Liver (tissue), 9 donors: ENCODE measurements around the gene TBC1D4. TPM values are rescaled to one million over a fixed set of nuclear protein-coding genes. Genes with fewer than 3 reads are reported as not detected.
"Not testable (repeated sequence)": the region's sequence is repeated elsewhere in the genome, so short reads cannot be mapped to it uniquely, and the experiment has no call there.

Source experiments
- DNase-seq: peaks from one replicate; pipeline ENCODE4 v3.0.0-alpha.2; 2017; ENCODE audit warnings: low spot score
- H3K27ac ChIP-seq, 2 donors: one replicate each; pipeline ENCODE4 v1.7.0; 2013; ENCODE audit warnings: inconsistent platforms in 2 of 2, low read length in 2 of 2, control low read depth in 1 of 2, low read depth in 1 of 2, mild to moderate bottlenecking in 1 of 2
- H3K27me3 ChIP-seq, 4 donors: one replicate each; pipeline versions ENCODE4 v1.6.1 to v1.7.0; 2013; ENCODE audit warnings: low read length in 3 of 4, inconsistent platforms in 1 of 4, mild to moderate bottlenecking in 1 of 4, moderate library complexity in 1 of 4; ENCODE audit not compliant: control insufficient read depth in 4 of 4, insufficient read depth in 4 of 4
- H3K36me3 ChIP-seq, 4 donors: one replicate each; pipeline versions ENCODE4 v1.6.1 to v1.7.0; 2013; ENCODE audit warnings: low read length in 3 of 4, mild to moderate bottlenecking in 3 of 4, low read depth in 1 of 4, moderate library complexity in 1 of 4; ENCODE audit not compliant: control insufficient read depth in 4 of 4, insufficient read depth in 3 of 4
- H3K4me1 ChIP-seq, 4 donors: one replicate each; pipeline versions ENCODE4 v1.6.1 to v1.7.0; 2013; ENCODE audit warnings: low read length in 3 of 4, mild to moderate bottlenecking in 3 of 4, moderate library complexity in 1 of 4; ENCODE audit not compliant: control insufficient read depth in 4 of 4, insufficient read depth in 4 of 4
- H3K4me3 ChIP-seq, 3 donors: one replicate each; pipeline versions ENCODE4 v1.6.1 to v1.7.0; 2013; ENCODE audit warnings: low read length in 3 of 3, control low read depth in 1 of 3, low read depth in 1 of 3, mild to moderate bottlenecking in 1 of 3
- H3K9ac ChIP-seq, 2 donors: one replicate each; pipeline ENCODE4 v1.7.0; 2013; ENCODE audit warnings: low read length in 2 of 2, mild to moderate bottlenecking in 2 of 2, moderate library complexity in 2 of 2, control low read depth in 1 of 2, low read depth in 1 of 2
- H3K9me3 ChIP-seq, 4 donors: one replicate each; pipeline versions ENCODE4 v1.6.1 to v1.7.0; 2013; ENCODE audit warnings: low read length in 3 of 4; ENCODE audit not compliant: control insufficient read depth in 4 of 4
- CTCF ChIP-seq: fragments of 150-350 bp; IDR thresholded peaks from 2 replicates; pipeline ENCODE4 v1.5.1; 2017; ENCODE audit warnings: improper control_type of control experiment, low read depth, low read length; ENCODE audit not compliant: missing input control
- EGR1 ChIP-seq, 2 donors: IDR thresholded peaks; 2 replicates each; pipeline ENCODE4 v1.6.1; 2016 to 2018; ENCODE audit warnings: antibody characterized with exemption in 2 of 2, low read depth in 2 of 2
- FOXA2 ChIP-seq: IDR thresholded peaks from 2 replicates; pipeline ENCODE4 v1.6.1; 2016; ENCODE audit warnings: antibody characterized with exemption
- GABPA ChIP-seq, 2 donors: IDR thresholded peaks in 1 of 2; conservative IDR thresholded peaks in 1 of 2; 2 replicates each; pipeline ENCODE4 v1.6.1; 2016; ENCODE audit warnings: antibody characterized with exemption in 2 of 2, mild to moderate bottlenecking in 1 of 2, moderate library complexity in 1 of 2
- HNF4A ChIP-seq, 2 donors: conservative IDR thresholded peaks; 2 replicates each; pipeline ENCODE4 v1.6.1; 2016; ENCODE audit warnings: antibody characterized with exemption in 2 of 2, mild to moderate bottlenecking in 2 of 2
- HNF4G ChIP-seq: IDR thresholded peaks from 2 replicates; pipeline ENCODE4 v1.6.1; 2016; ENCODE audit warnings: antibody characterized with exemption
- JUND ChIP-seq, 2 donors: IDR thresholded peaks; 2 replicates each; pipeline ENCODE4 v1.6.1; 2016; ENCODE audit warnings: antibody characterized with exemption in 2 of 2
- NR2F2 ChIP-seq: IDR thresholded peaks from 2 replicates; pipeline ENCODE4 v1.6.1; 2016; ENCODE audit warnings: antibody characterized with exemption
- RAD21 ChIP-seq, 2 donors: IDR thresholded peaks; 2 replicates each; pipeline ENCODE4 v1.6.1; 2016; ENCODE audit warnings: antibody characterized with exemption in 2 of 2, mild to moderate bottlenecking in 2 of 2
- REST ChIP-seq: IDR thresholded peaks from 2 replicates; pipeline ENCODE4 v1.6.1; 2016; ENCODE audit warnings: antibody characterized with exemption, mild to moderate bottlenecking
- SP1 ChIP-seq: IDR thresholded peaks from 2 replicates; pipeline ENCODE4 v1.6.1; 2018; ENCODE audit warnings: antibody characterized with exemption, mild to moderate bottlenecking
- TAF1 ChIP-seq: conservative IDR thresholded peaks from 2 replicates; pipeline ENCODE4 v1.6.1; 2016; ENCODE audit warnings: antibody characterized with exemption, mild to moderate bottlenecking
- YY1 ChIP-seq: IDR thresholded peaks from 2 replicates; pipeline ENCODE4 v1.6.1; 2016; ENCODE audit warnings: antibody characterized with exemption, mild to moderate bottlenecking
- ZBTB33 ChIP-seq: IDR thresholded peaks from 2 replicates; pipeline ENCODE4 v1.6.1; 2016; ENCODE audit warnings: antibody characterized with exemption
- WGBS: extraction: QIAGEN DNeasy Blood & Tissue Kit; methylation state at CpG from one replicate; pipeline ENCODE4 v1.1.7; 2013; 5-methylcytosine and 5-hydroxymethylcytosine counted together
- polyA plus RNA-seq, 2 donors: library from polyadenylated mRNA; stranded (reverse) in 1 of 2; unstranded in 1 of 2; fragments of 200-250 nt in 1 of 2; fragments of >200 nt in 1 of 2; fragmentation: Nextera tagmentation in 1 of 2; extraction: Ambion mirVana in 1 of 2; gene quantifications; one replicate each; pipeline versions ENCODE4 v1.2.1 to v1.2.3, GENCODE V29; 2013 to 2015
- total RNA-seq, 2 donors: library from RNA; depleted of rRNA; stranded (reverse); fragments of >200 nt; gene quantifications; one replicate each; pipeline ENCODE4 v1.2.3, GENCODE V29; 2014
- TF ChIP-seq, protein P1 (sequence below): IDR thresholded peaks from 2 replicates; pipeline ENCODE4 v1.6.1; 2016; ENCODE audit warnings: antibody characterized with exemption
- donor health status: healthy.
- donor health status: healthy.
- donor health status: healthy.
- donor health status: healthy.
- donor health status: healthy.

The TBC1D4 gene
- total and polyA plus RNA-seq, 4 donors, result 2.3 to 11.1 (median 6.5) TPM

DNA sequence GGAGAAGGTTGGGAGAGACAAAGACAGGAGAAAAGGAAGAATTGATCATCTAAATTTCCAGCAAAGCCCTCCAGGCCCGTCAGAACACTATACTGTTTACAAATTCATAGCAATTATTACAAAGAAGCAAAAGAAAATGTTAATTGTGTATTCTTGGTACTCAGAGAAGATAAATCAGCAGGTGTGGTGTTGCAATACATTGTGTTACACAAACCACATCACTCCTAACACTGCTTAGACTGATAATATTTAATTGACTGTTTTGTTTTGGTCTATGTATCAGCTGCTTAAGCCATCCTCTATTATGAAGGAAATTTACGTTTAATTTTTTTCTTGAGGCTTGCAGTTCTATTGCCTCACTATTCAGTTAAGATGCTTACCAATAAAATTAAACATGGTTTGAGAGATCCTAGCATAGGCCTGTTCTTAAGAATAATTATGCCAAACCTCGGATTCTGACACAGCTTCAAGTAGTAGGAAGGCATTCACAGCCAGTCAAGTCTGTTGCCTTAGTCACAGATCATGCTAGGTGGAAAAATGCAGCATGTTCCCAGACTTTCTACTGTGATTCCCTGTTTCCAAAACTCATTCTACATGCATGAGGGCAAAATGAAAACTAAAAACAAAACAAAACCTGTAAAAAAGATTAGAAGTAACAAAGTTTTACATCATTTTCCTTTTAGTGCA, 129.2 kb downstream of the TBC1D4 start (continued):
- TF ChIP-seq REST (no peak), FOXA2 (no peak)

DNA sequence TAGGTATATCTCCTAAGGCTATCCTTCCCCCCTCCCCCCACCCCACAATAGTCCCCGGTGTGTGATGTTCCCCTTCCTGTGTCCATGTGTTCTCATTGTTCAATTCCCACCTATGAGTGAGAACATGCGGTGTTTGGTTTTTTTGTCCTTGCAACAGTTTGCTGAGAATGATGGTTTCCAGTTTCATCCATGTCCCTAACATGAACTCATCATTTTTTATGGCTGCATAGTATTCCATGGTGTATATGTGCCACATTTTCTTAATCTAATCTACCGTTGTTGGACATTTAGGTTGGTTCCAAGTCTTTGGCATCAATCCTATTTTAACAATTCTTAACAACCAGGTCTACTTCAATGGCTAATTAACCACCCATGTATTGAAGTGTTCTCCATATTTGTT, 130.4 kb downstream of the TBC1D4 start:
- H3K36me3 ChIP-seq, H3K27me3 ChIP-seq, H3K27ac ChIP-seq, H3K9me3 ChIP-seq, H3K4me3 ChIP-seq, H3K9ac ChIP-seq, DNase-seq, H3K4me1 ChIP-seq: not testable (repeated sequence)
- 94% methylated on average over 3 of the region's 3 CpGs for WGBS

- TF ChIP-seq EGR1 (IDR thresholded peaks at IDR 0.05; ENCODE audit: low read depth in 2 of 2) (no peak), JUND (IDR thresholded peaks at IDR 0.05) (no peak), TAF1 (no peak), RAD21 (IDR thresholded peaks at IDR 0.05) (no peak), FOXA2 (no peak), CTCF (no peak), HNF4G (no peak), ZBTB33 (no peak), HNF4A (conservative IDR thresholded peaks at IDR 0.05) (no peak), GABPA (IDR thresholded peaks at IDR 0.05 in 1 of 2, conservative IDR thresholded peaks at IDR 0.05 in 1 of 2) (no peak), NR2F2 (no peak), SP1 (no peak), YY1 (no peak)
- TF ChIP-seq, protein P1, sequence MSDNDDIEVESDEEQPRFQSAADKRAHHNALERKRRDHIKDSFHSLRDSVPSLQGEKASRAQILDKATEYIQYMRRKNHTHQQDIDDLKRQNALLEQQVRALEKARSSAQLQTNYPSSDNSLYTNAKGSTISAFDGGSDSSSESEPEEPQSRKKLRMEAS, result no peak
- Histone ChIP-seq H3K9ac (no peak overlapping the region), H3K36me3 (peaks cover 0 to 3% (median 0%) of the 10 kb centered on the region in 4 donors), H3K27ac (no peak overlapping the region), H3K4me3 (no peak overlapping the region), H3K4me1 (no peaks in the 10 kb centered on the region), H3K9me3 (no peaks in the 10 kb centered on the region), H3K27me3 (no peaks in the 10 kb centered on the region)
- WGBS, result 42% methylated on average over 1 of the region's 1 CpG
- no peak for DNase-seq
Measured at GRCh38 chr13:75347925-75348324, 134.0 kb downstream of the TBC1D4 start.
